HEK293 (cell line): ENCODE results near the gene FUCA1.

Experiments used
- GLI2 ChIP-seq: fragments of 450-650 bp; formaldehyde crosslinking; IDR thresholded peaks from 2 replicates; pipeline ENCODE4; 2017; ENCODE audit warnings: missing biosample characterization, missing genetic modification characterization, low read depth, borderline replicate concordance
- HOXA7 ChIP-seq: sonication (generic); formaldehyde crosslinking; IDR thresholded peaks from 2 replicates; pipeline ENCODE4 v1.8.1; 2022; ENCODE audit warnings: missing genetic modification reagents, borderline replicate concordance
- TCF7L2 ChIP-seq: IDR thresholded peaks from 2 replicates; pipeline ENCODE4 v1.6.1; 2011; ENCODE audit warnings: low read depth, mild to moderate bottlenecking, inconsistent platforms, low read length, moderate library complexity, borderline replicate concordance
- YY1 ChIP-seq: fragments of 450-650 bp; formaldehyde crosslinking; IDR thresholded peaks from 2 replicates; pipeline ENCODE4 v1.5.1; 2018; ENCODE audit warnings: missing biosample characterization, missing genetic modification characterization
- YY2 ChIP-seq: fragments of 450-650 bp; formaldehyde crosslinking; IDR thresholded peaks from 2 replicates; pipeline ENCODE4 v1.5.1; 2016; ENCODE audit warnings: missing biosample characterization, missing genetic modification characterization
- ZNF202 ChIP-seq: fragments of 450-650 bp; formaldehyde crosslinking; IDR thresholded peaks from 2 replicates; pipeline ENCODE4 v1.5.1; 2016; ENCODE audit warnings: missing biosample characterization, missing genetic modification characterization, borderline replicate concordance
- ZNF350 ChIP-seq: fragments of 450-650 bp; formaldehyde crosslinking; IDR thresholded peaks from 2 replicates; pipeline ENCODE4 v1.5.0; 2017; ENCODE audit warnings: missing biosample characterization, mild to moderate bottlenecking, missing genetic modification characterization
- ZNF514 ChIP-seq: fragments of 450-650 bp; formaldehyde crosslinking; IDR thresholded peaks from 2 replicates; pipeline ENCODE4 v1.5.1; 2016; ENCODE audit warnings: missing biosample characterization, missing genetic modification characterization
- ZNF777 ChIP-seq: fragments of 450-650 bp; formaldehyde crosslinking; IDR thresholded peaks from 2 replicates; pipeline ENCODE4 v1.5.1; 2017; ENCODE audit warnings: missing biosample characterization, missing genetic modification characterization, borderline replicate concordance
- TF ChIP-seq, protein P1 (sequence below): fragments of 450-650 bp; formaldehyde crosslinking; IDR thresholded peaks from 2 replicates; pipeline ENCODE4 v1.5.1; 2016; ENCODE audit warnings: missing biosample characterization, missing genetic modification characterization
- TF ChIP-seq, protein P2 (sequence below): fragments of 450-650 bp; formaldehyde crosslinking; IDR thresholded peaks from 2 replicates; pipeline ENCODE4 v1.5.1; 2016; ENCODE audit warnings: missing biosample characterization, missing genetic modification characterization
- TF ChIP-seq, protein P3 (sequence below): fragments of 450-650 bp; formaldehyde crosslinking; IDR thresholded peaks from 2 replicates; pipeline ENCODE4 v1.5.1; 2016; ENCODE audit warnings: missing biosample characterization, missing genetic modification characterization

DNA sequence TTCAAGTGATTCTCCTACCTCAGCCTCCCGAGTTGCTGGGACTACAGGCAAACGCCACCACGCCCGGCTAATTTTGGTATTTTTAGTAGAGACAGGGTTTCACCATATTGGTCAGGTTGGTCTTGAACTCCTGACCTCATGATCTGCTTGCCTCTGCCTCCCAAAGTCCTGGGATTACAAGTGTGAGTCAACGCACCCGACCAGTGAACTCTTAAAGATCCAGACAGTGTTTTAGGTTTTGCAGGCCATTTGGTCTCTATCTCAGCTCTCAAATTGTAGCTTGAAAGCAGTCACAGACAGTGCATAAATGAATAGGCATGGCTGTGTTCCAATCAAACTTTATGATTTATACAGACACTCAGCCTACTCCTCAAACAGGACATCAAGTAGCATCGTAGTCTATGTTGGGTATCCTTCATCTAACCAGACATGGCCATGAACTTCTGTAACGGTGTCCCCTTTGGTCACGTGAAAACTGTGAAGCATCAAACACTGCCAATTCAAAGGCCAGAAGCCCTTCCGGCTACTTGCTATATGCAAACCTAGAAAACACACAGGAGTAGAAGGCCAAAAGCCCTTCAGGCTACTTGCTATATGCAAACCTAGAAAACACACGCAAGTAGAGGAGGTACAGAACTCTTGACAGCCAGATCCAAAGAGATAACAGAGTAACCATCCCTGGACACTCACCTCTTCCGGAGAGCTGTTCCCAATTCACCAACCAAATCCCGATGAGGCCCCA lies 3.1 kb downstream of the FUCA1 start:
- TF ChIP-seq, protein P1, sequence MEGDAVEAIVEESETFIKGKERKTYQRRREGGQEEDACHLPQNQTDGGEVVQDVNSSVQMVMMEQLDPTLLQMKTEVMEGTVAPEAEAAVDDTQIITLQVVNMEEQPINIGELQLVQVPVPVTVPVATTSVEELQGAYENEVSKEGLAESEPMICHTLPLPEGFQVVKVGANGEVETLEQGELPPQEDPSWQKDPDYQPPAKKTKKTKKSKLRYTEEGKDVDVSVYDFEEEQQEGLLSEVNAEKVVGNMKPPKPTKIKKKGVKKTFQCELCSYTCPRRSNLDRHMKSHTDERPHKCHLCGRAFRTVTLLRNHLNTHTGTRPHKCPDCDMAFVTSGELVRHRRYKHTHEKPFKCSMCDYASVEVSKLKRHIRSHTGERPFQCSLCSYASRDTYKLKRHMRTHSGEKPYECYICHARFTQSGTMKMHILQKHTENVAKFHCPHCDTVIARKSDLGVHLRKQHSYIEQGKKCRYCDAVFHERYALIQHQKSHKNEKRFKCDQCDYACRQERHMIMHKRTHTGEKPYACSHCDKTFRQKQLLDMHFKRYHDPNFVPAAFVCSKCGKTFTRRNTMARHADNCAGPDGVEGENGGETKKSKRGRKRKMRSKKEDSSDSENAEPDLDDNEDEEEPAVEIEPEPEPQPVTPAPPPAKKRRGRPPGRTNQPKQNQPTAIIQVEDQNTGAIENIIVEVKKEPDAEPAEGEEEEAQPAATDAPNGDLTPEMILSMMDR (tag by site-specific recombination), result no peak
- no peak for TF ChIP-seq ZNF202 (tag by site-specific recombination)
- TF ChIP-seq YY2, result no peak
- no peak for TF ChIP-seq ZNF777
- TF ChIP-seq HOXA7 (CRISPR knock-in tag), result no peak
- no peak for TF ChIP-seq ZNF350 (tag by site-specific recombination)
- TF ChIP-seq GLI2, result no peak
- TF ChIP-seq, protein P2, sequence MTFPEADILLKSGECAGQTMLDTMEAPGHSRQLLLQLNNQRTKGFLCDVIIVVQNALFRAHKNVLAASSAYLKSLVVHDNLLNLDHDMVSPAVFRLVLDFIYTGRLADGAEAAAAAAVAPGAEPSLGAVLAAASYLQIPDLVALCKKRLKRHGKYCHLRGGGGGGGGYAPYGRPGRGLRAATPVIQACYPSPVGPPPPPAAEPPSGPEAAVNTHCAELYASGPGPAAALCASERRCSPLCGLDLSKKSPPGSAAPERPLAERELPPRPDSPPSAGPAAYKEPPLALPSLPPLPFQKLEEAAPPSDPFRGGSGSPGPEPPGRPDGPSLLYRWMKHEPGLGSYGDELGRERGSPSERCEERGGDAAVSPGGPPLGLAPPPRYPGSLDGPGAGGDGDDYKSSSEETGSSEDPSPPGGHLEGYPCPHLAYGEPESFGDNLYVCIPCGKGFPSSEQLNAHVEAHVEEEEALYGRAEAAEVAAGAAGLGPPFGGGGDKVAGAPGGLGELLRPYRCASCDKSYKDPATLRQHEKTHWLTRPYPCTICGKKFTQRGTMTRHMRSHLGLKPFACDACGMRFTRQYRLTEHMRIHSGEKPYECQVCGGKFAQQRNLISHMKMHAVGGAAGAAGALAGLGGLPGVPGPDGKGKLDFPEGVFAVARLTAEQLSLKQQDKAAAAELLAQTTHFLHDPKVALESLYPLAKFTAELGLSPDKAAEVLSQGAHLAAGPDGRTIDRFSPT (tag by site-specific recombination), result no peak
- no peak for TF ChIP-seq TCF7L2
- TF ChIP-seq ZNF514 (tag by site-specific recombination), result no peak
- TF ChIP-seq, protein P3, sequence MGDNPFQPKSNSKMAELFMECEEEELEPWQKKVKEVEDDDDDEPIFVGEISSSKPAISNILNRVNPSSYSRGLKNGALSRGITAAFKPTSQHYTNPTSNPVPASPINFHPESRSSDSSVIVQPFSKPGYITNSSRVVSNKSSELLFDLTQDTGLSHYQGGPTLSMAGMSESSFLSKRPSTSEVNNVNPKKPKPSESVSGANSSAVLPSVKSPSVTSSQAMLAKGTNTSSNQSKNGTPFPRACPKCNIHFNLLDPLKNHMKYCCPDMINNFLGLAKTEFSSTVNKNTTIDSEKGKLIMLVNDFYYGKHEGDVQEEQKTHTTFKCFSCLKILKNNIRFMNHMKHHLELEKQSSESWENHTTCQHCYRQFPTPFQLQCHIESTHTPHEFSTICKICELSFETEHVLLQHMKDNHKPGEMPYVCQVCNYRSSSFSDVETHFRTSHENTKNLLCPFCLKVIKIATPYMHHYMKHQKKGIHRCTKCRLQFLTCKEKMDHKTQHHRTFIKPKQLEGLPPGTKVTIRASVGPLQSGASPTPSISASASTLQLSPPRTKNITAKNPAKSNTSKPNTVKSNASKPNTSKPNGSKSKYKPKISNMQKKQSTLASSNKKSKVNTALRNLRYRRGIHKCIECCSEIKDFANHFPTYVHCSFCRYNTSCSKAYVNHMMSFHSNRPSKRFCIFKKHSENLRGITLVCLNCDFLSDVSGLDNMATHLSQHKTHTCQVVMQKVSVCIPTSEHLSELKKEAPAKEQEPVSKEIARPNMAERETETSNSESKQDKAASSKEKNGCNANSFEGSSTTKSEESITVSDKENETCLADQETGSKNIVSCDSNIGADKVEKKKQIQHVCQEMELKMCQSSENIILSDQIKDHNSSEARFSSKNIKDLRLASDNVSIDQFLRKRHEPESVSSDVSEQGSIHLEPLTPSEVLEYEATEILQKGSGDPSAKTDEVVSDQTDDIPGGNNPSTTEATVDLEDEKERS, result no peak
- no peak for TF ChIP-seq YY1 (tag by site-specific recombination)
